HG03432 (cell line): ENCODE measurements around the gene AXDND1.

Experiments
- ATAC-seq: cut with Tn5 transposase; IDR thresholded peaks from one replicate; pipeline ENCODE4 v1.9.1; 2021; ENCODE audit warnings: mild to moderate bottlenecking, moderate library complexity; ENCODE audit not compliant: unreplicated experiment

Gene AXDND1

GRCh38 chr1:179554427-179554826 is 188.7 kb downstream of the AXDND1 start:
- ATAC-seq: no peak

GRCh38 chr1:179558078-179558477 is 192.3 kb downstream of the AXDND1 start:
- ATAC-seq: no peak

GRCh38 chr1:179575497-179576314 is 209.9 kb downstream of the AXDND1 start, which contains the start of gene NPHS2:
TSS of gene NPHS2 (minus strand) at chr1:179575948. CDS start at chr1:179575864, 84 bp downstream.
- ATAC-seq: no peak

- ATAC-seq: no peak
Measured at GRCh38 chr1:179576509-179576908, 210.7 kb downstream of the AXDND1 start.

GRCh38 chr1:179583771-179584320 is 218.1 kb downstream of the AXDND1 start:
- no peak for ATAC-seq

GRCh38 chr1:179586107-179586823 is 220.5 kb downstream of the AXDND1 start:
- ATAC-seq: no peak

- ATAC-seq: no peak
Measured at GRCh38 chr1:179587336-179587735, 221.6 kb downstream of the AXDND1 start.

- ATAC-seq: no peak
Measured at GRCh38 chr1:179588425-179589024, 222.8 kb downstream of the AXDND1 start.

- no peak for ATAC-seq
Measured at GRCh38 chr1:179589509-179589908, 223.7 kb downstream of the AXDND1 start.

- ATAC-seq: no peak
Measured at GRCh38 chr1:179590671-179591070, 224.9 kb downstream of the AXDND1 start.

GRCh38 chr1:179591253-179591591 is 225.5 kb downstream of the AXDND1 start:
- no peak for ATAC-seq

GRCh38 chr1:179591592-179592580 is 226.1 kb downstream of the AXDND1 start, which contains the start of gene TDRD5:
TSS of gene TDRD5 (plus strand) at chr1:179591832. CDS start at chr1:179592616, 784 bp downstream.
- no peak for ATAC-seq

- no peak for ATAC-seq
Measured at GRCh38 chr1:179598631-179599030, 232.9 kb downstream of the AXDND1 start.

- no peak for ATAC-seq
Measured at GRCh38 chr1:179599623-179600249, 234.0 kb downstream of the AXDND1 start.

GRCh38 chr1:179601093-179601492 is 235.3 kb downstream of the AXDND1 start:
- no peak for ATAC-seq
